K562 (cell line): ENCODE measurements around the gene IL4I1. TPM values are rescaled to one million over a fixed set of nuclear protein-coding genes. Genes with fewer than 3 reads are reported as not detected.

Experiments used
- CBX5 ChIP-seq: IDR thresholded peaks from 2 replicates; pipeline ENCODE4 v1.6.1; 2014; ENCODE audit warnings: low read depth, borderline replicate concordance
- ELF1 ChIP-seq: fragments of 200-800 bp; sonication (Bioruptor generic); IDR thresholded peaks from 2 replicates; pipeline ENCODE4 v1.6.1; 2016; ENCODE audit warnings: missing genetic modification characterization, missing compliant biosample characterization
- ERF ChIP-seq: fragments of 450-650 bp; formaldehyde crosslinking; IDR thresholded peaks from 2 replicates; pipeline ENCODE4 v1.4.0; 2020; ENCODE audit warnings: mild to moderate bottlenecking, mixed read lengths
- GABPB1 ChIP-seq: sonication (generic); formaldehyde crosslinking; IDR thresholded peaks from 2 replicates; pipeline ENCODE4 v1.8.0; 2022; ENCODE audit warnings: mild to moderate bottlenecking, missing genetic modification reagents
- MYBL2 ChIP-seq, 2 experiments: fragments of 450-650 bp in 1 of 2; sonication (generic) in 1 of 2; formaldehyde crosslinking in 1 of 2; IDR thresholded peaks; 2 replicates each; pipeline versions ENCODE4 v1.6.1 to v1.8.1; 2017 to 2022; ENCODE audit warnings: borderline replicate concordance in 1 of 2, inconsistent platforms in 1 of 2, low read depth in 1 of 2, mild to moderate bottlenecking in 1 of 2, missing genetic modification reagents in 1 of 2, moderate library complexity in 1 of 2
- U2AF1 ChIP-seq: fragments of 200-400 bp; formaldehyde crosslinking; optimal IDR thresholded peaks from 2 replicates; pipeline ENCODE3; 2017; ENCODE audit warnings: mild to moderate bottlenecking, low read depth, low read length, moderate library complexity
- XRCC4 ChIP-seq: IDR thresholded peaks from one replicate; pipeline ENCODE4 v1.6.1; 2011; ENCODE audit not compliant: insufficient read depth, insufficient read length; ENCODE audit errors: extremely low read depth
- ZFP1 ChIP-seq: fragments of 450-650 bp; formaldehyde crosslinking; IDR thresholded peaks from 2 replicates; pipeline ENCODE4 v1.4.0; 2020; ENCODE audit warnings: mild to moderate bottlenecking, mixed read lengths
- ZNF217 ChIP-seq: sonication (generic); formaldehyde crosslinking; IDR thresholded peaks from 2 replicates; pipeline ENCODE4 v1.8.0; 2022; ENCODE audit warnings: mild to moderate bottlenecking, missing genetic modification reagents
- ZNF431 ChIP-seq: sonication (generic); formaldehyde crosslinking; IDR thresholded peaks from 2 replicates; pipeline ENCODE4 v1.8.0; 2022; ENCODE audit warnings: mild to moderate bottlenecking, missing genetic modification reagents
- ZNF583 ChIP-seq: fragments of 250-450 bp; sonication (Bioruptor Pico); IDR thresholded peaks from 2 replicates; pipeline ENCODE4 v1.4.0; 2020
- polyA plus RNA-seq, 8 experiments: library from polyadenylated mRNA; depleted of rRNA in 4 of 8; stranded (reverse) in 5 of 8; unstranded in 3 of 8; fragments of >200 nt; fragmentation: Nextera tagmentation in 2 of 8; fragmentation: Illumina TruSeq in 1 of 8; extraction: Ambion mirVana in 2 of 8; extraction: Trizol in 1 of 8; gene quantifications; 2 replicates each; pipeline versions ENCODE4 v1.2.1 to v1.2.3, GENCODE V29; 2011 to 2014; ENCODE audit warnings: inconsistent platforms in 1 of 8, missing spikeins in 1 of 8
- total RNA-seq, 7 experiments: library from RNA; depleted of rRNA in 6 of 7; stranded (reverse); fragments of >200 nt in 6 of 7; fragmentation: Illumina TruSeq in 2 of 7; extraction: Trizol in 2 of 7; gene quantifications; 2 replicates each; pipeline versions ENCODE4 v1.2.1 to v1.2.3, GENCODE V29; 2011 to 2021; ENCODE audit warnings: low replicate concordance in 1 of 7
- TF ChIP-seq, protein P1 (sequence below): fragments of 250-450 bp; sonication (Bioruptor Pico); IDR thresholded peaks from 2 replicates; pipeline ENCODE4 v1.5.0; 2021
- TF ChIP-seq, protein P2 (sequence below), 2 experiments: IDR thresholded peaks; 2 replicates each; pipeline ENCODE4 v1.6.1; 2012; ENCODE audit warnings: improper control_type of control experiment in 2 of 2, low read depth in 2 of 2, low read length in 2 of 2, borderline replicate concordance in 1 of 2
- TF ChIP-seq, protein P3 (sequence below): fragments of 250-450 bp; sonication (Bioruptor Pico); IDR thresholded peaks from 2 replicates; pipeline ENCODE4 v1.4.0; 2020; ENCODE audit warnings: mild to moderate bottlenecking, moderate library complexity, borderline replicate concordance
- TF ChIP-seq, protein P4 (sequence below): fragments of 450-650 bp; IDR thresholded peaks from one replicate; pipeline ENCODE4 v1.6.1; 2018; ENCODE audit warnings: mild to moderate bottlenecking, moderate library complexity; ENCODE audit not compliant: partially characterized antibody
- TF ChIP-seq, protein P5 (sequence below), 2 experiments: fragments of 450-650 bp; conservative IDR thresholded peaks; 2 replicates each; pipeline ENCODE4 v1.6.1; 2017; ENCODE audit warnings: mild to moderate bottlenecking in 2 of 2, moderate library complexity in 2 of 2

IL4I1 gene
- total and polyA plus RNA-seq, 9 of the 15 experiments (the other 6 are each of a cell fraction or from before 2014, with no cell fraction given), result 0.06 to 0.95 (median 0.43) TPM; not detected in 2

DNA sequence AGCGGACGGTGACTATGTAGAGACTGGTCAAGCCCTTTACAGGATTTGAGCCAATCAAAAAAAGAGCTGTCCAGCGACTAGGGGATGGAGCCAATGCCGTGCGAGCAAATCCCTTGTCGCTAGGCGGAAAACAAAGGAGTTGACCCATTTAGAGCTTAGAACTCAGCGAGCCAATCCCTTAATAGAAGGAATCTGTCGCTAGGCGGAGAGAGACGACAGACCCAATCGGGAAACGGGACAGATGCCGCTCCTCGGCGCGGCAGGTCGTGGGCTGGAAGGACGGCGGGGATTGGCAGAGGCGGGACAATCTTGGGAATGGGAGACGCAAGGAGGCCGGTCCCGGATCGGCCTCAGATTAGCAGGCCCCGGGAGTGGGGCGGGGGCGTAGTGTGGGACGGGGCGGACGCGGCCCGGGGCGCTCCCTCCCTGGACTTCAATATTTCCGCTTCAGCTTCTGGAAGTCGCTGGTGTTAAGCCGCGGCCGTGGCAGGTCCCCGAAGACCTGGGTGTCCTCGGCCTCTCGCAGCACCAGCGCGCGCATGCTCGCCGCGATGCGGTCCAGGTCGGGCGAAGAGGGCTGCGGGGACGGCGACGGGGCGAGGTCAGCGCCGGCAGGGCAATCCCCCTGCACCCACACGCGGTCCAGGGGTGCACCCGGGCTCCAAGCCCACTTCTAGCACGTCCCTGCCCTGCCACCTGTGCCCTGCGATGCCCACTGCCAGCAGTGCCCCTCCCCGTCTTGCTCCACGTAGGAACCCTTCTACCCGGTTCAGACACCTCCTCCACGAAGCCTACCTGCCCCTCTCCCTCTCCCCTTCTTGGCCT is 27.0 kb downstream of the IL4I1 start (continued):
- TF ChIP-seq, protein P1, sequence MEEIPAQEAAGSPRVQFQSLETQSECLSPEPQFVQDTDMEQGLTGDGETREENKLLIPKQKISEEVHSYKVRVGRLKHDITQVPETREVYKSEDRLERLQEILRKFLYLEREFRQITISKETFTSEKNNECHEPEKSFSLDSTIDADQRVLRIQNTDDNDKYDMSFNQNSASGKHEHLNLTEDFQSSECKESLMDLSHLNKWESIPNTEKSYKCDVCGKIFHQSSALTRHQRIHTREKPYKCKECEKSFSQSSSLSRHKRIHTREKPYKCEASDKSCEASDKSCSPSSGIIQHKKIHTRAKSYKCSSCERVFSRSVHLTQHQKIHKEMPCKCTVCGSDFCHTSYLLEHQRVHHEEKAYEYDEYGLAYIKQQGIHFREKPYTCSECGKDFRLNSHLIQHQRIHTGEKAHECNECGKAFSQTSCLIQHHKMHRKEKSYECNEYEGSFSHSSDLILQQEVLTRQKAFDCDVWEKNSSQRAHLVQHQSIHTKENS (CRISPR knock-in tag), result no peak
- no peak for TF ChIP-seq ZFP1 (CRISPR knock-in tag)
- TF ChIP-seq, protein P2, sequence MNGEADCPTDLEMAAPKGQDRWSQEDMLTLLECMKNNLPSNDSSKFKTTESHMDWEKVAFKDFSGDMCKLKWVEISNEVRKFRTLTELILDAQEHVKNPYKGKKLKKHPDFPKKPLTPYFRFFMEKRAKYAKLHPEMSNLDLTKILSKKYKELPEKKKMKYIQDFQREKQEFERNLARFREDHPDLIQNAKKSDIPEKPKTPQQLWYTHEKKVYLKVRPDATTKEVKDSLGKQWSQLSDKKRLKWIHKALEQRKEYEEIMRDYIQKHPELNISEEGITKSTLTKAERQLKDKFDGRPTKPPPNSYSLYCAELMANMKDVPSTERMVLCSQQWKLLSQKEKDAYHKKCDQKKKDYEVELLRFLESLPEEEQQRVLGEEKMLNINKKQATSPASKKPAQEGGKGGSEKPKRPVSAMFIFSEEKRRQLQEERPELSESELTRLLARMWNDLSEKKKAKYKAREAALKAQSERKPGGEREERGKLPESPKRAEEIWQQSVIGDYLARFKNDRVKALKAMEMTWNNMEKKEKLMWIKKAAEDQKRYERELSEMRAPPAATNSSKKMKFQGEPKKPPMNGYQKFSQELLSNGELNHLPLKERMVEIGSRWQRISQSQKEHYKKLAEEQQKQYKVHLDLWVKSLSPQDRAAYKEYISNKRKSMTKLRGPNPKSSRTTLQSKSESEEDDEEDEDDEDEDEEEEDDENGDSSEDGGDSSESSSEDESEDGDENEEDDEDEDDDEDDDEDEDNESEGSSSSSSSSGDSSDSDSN (IDR thresholded peaks at IDR 0.05; ENCODE audit: borderline replicate concordance in 1 of 2, low read depth in 2 of 2, low read length in 2 of 2), result 0 out of 4 replicates have a peak, but pooled peaks of 1 of the 2 experiments have one; percentile 43
- TF ChIP-seq MYBL2 (IDR thresholded peaks at IDR 0.05; ENCODE audit: low read depth), result no peak
- no peak for TF ChIP-seq MYBL2 (CRISPR knock-in tag; IDR thresholded peaks at IDR 0.05; ENCODE audit: borderline replicate concordance)
- TF ChIP-seq ERF (CRISPR knock-in tag), result no peak
- TF ChIP-seq U2AF1, result no peak
- TF ChIP-seq ZNF583 (CRISPR knock-in tag), result 0 out of 2 replicates have a peak, but pooled peaks have one; percentile 37
- 0 out of 2 replicates have a peak, but pooled peaks have one; percentile 21 for TF ChIP-seq ZNF431 (CRISPR knock-in tag)
- TF ChIP-seq, protein P3, sequence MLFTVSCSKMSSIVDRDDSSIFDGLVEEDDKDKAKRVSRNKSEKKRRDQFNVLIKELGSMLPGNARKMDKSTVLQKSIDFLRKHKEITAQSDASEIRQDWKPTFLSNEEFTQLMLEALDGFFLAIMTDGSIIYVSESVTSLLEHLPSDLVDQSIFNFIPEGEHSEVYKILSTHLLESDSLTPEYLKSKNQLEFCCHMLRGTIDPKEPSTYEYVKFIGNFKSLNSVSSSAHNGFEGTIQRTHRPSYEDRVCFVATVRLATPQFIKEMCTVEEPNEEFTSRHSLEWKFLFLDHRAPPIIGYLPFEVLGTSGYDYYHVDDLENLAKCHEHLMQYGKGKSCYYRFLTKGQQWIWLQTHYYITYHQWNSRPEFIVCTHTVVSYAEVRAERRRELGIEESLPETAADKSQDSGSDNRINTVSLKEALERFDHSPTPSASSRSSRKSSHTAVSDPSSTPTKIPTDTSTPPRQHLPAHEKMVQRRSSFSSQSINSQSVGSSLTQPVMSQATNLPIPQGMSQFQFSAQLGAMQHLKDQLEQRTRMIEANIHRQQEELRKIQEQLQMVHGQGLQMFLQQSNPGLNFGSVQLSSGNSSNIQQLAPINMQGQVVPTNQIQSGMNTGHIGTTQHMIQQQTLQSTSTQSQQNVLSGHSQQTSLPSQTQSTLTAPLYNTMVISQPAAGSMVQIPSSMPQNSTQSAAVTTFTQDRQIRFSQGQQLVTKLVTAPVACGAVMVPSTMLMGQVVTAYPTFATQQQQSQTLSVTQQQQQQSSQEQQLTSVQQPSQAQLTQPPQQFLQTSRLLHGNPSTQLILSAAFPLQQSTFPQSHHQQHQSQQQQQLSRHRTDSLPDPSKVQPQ (CRISPR knock-in tag), result no peak
- TF ChIP-seq, protein P4, sequence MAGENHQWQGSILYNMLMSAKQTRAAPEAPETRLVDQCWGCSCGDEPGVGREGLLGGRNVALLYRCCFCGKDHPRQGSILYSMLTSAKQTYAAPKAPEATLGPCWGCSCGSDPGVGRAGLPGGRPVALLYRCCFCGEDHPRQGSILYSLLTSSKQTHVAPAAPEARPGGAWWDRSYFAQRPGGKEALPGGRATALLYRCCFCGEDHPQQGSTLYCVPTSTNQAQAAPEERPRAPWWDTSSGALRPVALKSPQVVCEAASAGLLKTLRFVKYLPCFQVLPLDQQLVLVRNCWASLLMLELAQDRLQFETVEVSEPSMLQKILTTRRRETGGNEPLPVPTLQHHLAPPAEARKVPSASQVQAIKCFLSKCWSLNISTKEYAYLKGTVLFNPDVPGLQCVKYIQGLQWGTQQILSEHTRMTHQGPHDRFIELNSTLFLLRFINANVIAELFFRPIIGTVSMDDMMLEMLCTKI, result no peak
- no peak; the same call in 1 of the 2 replicates for TF ChIP-seq CBX5
- no peak for TF ChIP-seq XRCC4
- TF ChIP-seq GABPB1 (CRISPR knock-in tag), result peak; percentile 26; the same call in 1 of the 2 replicates
- peak; percentile 83 for TF ChIP-seq ELF1 (tag)
- TF ChIP-seq ZNF217 (CRISPR knock-in tag), result no peak
- TF ChIP-seq, protein P5, sequence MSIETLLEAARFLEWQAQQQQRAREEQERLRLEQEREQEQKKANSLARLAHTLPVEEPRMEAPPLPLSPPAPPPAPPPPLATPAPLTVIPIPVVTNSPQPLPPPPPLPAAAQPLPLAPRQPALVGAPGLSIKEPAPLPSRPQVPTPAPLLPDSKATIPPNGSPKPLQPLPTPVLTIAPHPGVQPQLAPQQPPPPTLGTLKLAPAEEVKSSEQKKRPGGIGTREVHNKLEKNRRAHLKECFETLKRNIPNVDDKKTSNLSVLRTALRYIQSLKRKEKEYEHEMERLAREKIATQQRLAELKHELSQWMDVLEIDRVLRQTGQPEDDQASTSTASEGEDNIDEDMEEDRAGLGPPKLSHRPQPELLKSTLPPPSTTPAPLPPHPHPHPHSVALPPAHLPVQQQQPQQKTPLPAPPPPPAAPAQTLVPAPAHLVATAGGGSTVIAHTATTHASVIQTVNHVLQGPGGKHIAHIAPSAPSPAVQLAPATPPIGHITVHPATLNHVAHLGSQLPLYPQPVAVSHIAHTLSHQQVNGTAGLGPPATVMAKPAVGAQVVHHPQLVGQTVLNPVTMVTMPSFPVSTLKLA (conservative IDR thresholded peaks at IDR 0.05), result peak in 1 of 2 experiments; percentile 51; a peak in 1 of 4 replicates
